Brain pericyte (primary cell): ENCODE results near the gene PEX14.

Experiments used
- DNase-seq: peaks from one replicate; pipeline ENCODE4 v3.0.0-alpha.2; 2012; ENCODE audit warnings: low read depth, low spot score

Gene PEX14

DNA sequence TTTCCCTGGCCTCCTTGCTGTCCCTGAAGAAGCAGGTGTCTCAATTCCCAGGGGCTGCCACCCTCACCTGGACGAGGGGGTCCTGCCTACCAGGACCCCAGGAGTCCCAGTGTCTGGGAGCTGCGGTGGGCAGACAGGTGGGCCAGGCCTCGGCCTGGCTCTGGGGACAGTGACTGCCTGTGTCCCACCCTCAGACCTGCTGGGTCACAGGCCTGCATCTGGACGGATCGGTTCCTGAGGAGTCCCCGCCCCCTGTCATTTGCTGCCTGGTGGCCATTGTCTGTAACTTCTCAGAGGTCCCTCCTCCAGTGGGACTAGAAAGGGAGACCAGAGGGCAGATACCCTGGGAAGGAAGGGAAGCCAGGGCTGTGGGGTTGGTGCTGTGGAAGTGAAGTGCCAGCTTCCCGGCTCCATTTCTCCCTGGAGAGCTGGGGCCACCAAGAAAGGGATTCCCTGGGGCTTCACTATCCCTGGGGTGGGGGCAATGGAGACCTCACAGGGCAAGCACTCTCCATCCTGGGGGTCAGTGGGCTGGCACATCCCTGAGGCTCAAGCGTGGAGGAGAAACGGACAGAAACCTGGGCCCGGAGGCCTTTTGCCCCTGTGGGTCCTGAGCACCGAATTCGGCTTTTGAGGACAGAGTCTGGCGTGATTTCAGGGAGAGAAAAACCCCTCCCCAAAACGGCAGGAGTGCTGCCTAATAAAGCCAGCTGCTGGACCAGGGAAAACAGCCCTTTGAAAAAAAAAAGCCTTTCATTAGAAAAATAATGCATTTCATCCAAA is 157.3 kb downstream of the PEX14 start:
- DNase-seq: no peak

DNA sequence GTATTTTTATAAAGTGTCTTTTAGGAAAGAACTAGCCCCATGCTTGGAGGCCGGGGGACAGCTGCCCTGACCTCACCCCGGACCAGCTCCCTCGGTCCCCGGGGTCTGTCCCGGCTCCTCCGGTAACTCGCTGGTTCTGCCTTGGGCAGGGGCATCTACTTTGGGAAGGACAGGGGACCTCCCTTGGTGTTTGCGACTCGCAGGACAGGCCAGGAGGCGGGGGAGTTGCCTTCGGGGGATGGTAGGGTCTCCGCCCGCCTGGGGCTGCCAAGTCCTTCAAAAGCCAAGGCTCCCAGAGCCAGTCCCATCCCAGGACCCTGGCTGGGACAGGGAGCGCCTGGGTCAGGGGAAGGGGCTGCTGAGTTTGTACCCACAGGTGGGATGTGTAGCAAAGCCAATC is 157.9 kb downstream of the PEX14 start:
- no peak for DNase-seq

DNA sequence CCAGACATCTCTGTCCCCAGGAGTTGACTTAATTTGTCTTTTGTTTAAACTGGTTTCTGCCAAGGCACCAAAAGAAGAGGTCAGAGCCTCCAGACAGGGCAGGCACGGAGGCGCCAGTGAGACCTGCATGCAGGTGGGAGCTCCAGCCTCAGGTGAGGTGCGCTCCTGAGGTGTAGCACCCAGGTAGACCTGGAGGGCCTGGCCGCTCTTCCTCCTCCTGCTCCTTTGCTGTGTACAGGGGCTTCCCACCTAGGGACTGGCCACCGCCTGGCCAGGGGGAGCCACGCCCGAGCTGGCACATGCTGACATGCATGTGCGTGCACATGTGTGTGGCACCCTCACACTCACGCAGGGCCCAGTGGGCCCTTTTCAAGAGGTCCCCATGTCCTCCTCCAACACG is 158.7 kb downstream of the PEX14 start:
- no peak for DNase-seq

DNA sequence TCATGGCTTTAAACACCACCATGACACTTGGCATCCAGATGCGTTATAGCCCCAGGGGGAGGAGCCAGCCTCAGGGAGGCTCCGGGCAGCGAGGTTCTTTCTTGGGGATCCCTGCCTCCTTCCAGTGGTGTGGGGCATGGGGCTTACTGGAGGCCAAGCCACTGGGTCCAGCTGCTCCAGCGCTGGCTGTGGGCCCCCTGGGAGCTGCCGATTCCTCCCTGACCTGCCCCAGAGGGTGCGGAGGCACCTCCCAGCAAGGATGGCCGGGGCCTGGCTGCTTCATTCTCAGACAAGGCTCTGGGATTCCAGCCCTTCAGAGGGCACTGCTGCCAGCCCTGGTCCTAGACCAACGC is 159.3 kb downstream of the PEX14 start:
- no peak for DNase-seq

DNA sequence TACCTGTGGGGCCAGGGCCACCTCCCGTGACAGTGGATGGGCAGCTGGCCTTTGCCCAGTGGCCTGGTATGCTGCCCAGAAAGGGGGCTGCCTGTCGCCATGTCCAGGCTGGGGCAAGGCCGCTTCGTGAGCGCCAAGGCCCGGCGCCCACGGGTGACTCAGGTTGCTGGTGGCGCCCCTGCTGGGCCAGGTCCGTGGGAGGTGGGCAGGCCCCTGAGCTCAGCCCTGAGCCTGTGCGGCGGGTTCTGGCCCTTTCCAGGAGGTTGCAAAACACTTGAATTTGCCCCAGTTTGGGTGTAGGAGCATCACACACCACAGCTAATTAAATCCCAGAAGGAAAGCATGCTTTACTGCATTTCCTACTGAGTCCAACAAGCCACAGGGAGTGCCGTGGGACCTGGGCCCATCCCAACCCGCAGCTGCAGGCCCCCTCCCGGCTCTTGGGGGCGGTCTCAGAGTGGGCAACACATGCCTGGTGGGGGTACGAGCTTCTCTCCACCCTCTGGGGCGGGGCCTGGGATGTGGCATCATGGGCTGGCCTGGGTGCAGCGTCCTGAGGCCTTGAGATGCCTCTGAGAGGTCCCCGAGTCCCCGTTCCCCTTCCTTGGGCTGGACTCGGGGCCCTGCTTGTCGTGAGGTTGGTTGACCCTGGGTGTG is 159.8 kb downstream of the PEX14 start:
- DNase-seq: no peak

DNA sequence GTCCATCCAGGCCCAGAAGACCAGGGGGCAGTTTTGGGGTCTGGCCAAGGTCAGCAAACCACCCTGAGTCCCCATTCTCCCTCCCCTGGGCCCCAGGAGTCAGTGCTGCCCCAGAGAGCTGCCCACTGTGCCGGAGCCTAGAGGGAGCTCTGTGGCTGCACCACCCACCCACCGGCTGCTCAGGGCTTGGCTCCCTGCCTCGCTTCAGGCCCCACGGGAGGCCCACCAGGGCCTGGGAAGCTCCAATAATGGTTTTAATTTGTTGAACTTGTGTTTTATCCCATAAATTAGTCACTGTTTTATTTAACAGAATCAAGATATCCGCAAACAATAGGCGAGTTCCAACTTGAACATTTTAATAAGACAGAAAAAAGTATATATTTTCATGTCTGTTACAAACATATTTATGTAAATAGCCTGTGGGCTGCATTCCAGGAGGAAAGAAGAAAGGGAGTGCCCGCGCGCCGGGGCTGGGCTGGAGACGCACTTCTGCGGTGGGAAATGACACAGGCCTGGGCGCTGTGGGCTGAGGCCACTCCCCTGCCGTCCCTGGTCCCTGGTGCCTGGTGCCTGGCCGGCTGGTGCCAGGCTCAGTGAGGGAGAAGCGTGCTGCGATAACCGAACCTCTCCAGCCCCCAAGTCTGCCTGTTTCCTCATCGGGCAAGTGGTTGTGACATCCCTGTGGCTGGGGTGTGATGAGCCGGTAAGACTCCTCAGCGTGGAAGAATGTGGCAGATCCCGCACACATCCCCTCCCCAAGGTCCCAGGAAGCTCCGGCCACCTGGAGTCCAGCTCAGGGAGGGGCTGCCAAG is 160.5 kb downstream of the PEX14 start:
- DNase-seq: no peak

DNA sequence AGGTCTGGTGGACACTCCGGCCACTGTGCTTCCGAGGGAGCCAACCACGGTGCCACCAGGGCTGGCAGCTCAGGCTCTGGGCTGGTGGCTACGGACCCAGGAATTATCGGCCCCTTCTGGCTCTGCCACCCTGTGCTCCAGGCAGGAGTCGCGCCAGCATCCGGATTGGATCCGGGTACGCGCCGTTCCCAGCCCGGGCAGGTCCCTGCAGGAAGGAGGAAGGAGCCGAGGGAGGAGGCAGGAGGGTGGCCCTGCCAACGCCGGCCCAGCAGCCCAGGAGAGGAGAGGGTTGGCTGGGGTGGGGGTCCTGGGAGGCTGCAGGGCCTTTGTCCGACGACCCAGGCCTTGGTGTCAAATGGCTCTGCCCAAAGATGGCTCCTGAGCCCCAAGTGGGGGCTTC is 161.2 kb downstream of the PEX14 start:
- DNase-seq: no peak

DNA sequence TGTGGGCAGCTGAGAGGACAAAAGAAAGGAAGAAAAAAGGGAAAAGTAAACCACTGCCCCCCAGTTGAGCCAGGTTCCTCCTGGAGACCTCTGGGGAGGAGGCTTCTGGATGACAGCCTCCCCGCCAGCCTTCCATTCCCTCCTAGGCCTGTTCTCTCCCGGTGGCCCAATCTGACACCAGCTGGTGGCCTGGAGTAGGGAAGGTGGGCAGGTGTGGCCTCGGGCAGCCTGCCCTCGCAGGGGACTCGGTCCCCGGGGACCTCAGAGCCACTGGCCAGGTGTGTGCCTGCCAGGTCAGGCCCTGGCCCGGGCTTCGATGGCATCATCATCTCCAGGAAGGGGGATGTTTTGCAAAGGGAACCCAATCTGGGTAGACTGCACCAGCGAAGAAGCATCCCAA is 162.7 kb downstream of the PEX14 start:
- no peak for DNase-seq

DNA sequence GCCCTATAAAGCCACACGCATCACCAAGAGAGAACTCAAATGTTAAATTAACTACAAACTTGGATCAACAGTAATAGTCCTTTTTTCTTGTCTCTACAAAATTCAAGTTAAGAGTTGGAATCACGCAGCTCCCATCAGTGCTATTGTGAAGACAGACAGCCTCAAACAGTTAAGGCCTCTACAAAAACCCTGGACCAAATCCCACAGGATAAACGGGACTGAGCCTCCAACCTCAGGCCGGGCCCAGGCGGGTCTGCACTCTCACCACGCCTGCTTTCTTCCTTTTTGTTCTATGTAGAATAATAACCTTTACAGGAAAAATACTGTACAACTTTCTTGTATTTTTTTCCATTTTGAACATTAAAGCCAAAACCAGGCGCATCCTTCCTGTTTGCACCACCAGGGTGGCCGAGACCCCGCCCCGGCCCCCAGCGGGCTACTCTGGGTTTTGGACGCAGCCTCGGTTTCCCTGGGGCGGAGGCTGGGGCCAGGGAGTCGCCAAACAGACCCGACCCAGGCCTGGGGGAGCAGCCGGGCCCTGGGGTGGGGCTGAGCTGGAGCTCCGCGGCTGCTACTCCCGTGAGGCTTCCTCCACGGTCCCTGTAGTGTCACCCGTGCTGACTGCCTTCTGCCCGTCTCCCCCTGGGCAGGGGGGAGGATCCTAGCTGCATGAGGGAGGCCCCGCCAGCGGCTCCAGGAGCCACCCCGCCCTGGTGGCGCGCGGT is 163.2 kb downstream of the PEX14 start:
- DNase-seq: no peak

DNA sequence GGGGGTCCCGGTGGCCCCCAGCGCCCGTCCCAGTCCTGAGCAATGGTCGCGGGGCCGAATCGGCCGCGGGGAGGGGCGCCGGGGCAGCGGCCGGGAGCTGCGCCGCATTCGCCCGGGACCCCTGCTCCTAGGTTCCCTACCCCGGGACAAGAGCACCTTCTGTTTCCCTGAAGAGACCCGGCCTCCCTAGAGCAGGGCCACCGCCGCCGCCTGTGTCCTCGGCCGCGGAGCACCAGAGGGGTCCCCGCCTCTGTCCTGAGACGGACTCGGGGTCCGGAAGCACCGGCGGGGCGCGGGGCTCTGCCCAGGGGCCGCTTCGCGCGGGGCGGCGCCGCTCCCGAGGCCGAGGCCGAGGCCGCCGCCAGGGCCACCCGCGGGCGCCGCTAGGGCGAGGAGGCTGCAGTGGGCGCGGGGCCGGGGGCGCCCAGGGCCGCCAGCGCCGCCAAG is 163.8 kb downstream of the PEX14 start:
- no peak for DNase-seq

DNA sequence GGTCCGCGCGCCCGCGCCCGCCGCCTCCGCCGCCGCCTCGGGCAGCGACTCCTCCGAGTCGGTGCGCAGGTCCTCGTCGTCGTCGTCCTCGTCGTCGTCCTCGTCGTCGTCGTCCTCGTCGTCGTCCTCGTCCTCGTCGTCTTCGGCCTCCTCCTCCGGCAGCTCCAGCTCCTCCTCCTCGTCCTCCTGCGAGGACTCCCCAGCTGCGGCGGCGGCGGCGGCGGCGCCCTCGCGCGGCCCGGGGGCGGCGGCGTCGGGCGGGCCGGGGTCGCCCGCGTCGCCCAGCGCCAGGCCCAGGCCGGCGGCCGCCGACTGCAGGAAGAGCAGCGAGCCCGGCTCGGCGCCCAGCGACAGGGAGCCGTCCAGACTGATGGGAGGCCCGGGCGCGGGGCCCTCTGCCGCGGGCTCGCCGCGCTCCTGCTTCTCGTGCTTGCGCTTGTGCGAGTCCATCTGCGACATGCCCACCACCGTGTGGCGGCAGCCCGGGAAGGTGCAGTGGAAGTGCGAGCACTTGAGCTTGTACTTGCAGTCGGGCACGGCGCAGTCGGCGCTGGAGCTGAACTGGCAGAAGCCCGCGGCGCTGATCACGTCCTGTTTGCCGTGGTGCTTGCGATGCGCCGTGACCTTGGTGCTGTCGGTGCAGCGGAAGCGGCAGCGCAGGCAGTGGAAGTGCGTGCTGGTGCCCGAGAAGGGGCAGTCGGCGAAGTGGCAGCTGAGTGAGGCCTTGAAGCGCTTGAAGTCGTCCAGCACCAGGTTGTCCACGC is 164.4 kb downstream of the PEX14 start:
- DNase-seq: no peak

DNA sequence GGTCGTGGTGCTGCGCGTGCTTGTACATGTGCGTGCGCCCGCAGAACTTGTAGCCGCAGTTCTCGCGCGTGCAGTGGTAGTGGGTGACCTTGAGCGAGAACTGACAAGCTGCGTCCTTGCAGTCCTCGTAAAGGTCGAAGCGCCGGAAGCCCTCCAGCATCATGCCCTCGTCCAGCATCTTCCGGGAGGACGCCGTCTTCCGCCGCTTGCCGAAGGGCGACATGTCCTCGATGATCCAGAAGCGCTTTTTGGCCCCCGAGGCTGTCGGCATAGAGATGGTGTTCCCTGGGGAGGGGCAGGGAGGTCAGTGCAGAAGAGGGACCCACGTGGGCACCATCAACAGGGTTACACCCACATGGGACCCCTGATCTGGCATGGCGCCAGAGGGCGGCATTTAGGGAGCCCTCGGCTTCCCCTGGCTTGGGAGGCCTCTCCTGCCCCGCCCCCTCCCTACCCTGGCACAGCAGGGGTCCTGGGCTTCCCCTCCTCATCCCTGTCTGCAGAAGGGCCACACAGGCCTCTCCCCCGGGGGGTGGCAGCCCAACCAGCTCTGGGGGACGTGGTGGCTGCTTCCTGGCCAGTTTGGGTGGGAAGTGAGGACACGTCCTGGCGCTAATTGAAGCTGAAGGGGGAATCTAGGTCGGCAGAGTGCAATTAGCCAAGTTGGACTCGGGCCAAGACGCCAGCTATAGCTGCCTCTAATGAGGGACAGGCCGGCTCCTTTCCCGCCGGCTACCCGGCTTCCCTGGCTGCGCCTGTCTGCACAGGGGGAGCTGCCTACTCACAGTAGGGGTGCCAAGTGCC is 165.2 kb downstream of the PEX14 start:
- no peak for DNase-seq

DNA sequence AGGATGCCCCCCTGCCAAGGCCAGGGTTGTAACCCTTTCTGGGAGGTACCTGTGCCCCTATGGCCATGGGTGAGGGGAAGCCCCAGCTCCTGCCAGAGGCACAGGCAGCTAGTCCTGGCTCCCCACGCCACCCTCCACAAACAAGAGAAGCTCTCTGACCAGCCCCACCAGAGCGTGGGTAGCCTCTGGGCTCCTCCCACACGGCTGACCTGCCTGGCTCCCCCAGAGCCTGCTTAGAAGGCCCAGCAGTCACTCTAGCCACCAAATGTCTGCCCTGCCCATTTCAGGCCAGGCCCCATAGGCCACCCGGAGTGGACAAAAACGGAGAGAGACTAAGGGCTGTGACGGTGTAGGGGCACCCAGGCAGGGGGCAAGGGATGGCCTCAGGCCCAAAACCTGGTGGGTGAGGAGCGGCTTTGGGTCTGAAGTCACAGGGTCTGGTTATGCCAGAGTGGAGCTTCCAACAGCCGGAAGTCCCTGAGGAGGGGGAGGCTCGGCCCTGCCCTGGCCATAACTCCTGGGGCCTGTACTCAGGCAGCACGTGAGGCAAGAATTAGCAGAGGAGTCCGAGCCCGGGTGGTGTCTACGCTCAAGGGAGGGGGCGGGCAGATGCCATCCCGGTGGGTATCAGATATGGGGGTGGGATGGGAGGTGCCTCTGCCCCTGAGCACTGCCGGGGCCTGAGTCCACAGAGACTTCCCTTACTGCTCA is 166.2 kb downstream of the PEX14 start:
- DNase-seq: no peak

DNA sequence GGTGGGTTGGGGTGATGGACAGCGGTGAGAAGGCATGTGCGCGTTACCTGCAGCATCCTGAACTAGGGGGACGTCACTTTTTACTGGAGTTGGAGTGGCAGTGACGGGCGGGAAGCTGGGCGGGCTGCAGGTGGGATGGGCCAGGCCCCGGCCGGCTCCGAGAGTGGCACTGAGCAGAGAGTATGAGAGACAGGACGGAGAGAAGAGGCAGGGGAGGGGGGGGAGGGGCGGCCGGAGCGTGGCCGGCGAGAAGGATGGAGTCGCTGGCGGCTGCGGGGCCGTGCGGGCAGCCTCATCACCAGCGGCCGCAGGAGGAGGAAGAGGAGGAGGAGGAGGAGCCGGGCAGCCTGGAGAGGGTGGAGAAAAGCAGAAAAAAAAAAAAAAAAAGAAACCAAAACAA is 167.2 kb downstream of the PEX14 start:
- no peak for DNase-seq

DNA sequence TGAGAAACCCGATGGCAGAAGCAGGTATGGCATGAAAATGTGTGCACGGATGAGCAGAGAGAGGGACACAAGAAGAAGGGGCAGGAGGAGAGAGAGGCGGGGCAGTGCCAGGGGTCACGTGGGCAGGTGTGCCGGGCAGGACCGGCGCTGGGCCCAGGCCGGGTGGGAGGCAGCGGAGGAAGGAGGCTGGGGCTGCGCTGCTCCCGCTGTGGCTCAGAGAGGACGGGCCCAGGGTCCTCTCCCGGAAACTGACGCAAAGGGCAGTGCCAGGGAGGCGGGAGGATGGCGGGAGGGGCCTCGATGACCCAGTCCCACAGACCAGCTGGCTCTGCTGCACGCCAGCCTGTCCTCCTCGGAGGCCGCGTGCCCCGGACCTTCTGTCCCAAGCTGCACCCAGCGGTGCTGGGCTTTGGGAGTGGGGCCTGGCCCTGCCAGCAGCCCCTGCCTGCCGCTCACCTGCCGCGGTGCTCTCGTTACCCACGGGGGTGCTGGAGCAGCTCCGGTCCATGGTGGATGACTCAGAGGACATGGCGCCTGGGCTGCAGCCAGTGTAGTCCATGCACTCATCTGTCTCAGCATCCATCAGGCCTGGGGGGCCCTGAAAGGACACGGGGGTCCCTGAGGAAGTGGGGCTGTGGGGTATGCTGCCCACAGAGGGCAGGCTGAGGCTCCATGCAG is 167.8 kb downstream of the PEX14 start:
- no peak for DNase-seq

DNA sequence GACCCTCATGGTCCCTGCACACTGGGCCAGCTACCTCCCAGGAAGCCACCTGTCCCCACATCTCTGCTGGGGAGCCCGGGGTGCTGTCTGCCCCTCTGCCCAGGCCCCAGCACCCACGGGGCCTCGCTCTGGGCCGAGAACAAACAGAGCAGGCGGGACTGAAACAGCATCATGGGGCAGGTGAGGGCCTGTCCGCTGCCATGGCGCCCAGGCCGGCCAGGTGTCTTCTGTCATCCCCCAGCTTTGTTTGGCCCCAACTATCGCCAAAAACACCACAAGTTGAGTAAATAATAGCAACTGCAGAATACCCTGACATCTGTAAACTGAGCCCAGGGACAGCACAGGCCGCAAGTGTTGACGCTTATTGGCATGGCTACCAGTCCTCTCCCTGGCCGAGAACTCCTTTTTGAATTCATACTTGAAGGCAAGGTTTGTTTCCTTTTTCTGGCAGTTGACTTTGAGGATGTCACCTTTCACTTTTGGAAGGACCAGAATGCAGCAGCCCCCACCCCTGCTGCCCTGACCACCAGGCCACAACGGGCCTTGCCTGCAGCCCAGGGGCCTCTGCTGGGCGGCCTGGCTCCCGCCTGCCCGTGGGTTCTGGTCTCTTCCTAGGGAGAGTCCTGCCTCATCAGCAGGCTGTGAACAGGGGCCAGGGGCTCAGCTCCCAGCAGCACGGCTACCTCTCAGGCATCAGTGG is 169.0 kb downstream of the PEX14 start:
- DNase-seq: no peak

DNA sequence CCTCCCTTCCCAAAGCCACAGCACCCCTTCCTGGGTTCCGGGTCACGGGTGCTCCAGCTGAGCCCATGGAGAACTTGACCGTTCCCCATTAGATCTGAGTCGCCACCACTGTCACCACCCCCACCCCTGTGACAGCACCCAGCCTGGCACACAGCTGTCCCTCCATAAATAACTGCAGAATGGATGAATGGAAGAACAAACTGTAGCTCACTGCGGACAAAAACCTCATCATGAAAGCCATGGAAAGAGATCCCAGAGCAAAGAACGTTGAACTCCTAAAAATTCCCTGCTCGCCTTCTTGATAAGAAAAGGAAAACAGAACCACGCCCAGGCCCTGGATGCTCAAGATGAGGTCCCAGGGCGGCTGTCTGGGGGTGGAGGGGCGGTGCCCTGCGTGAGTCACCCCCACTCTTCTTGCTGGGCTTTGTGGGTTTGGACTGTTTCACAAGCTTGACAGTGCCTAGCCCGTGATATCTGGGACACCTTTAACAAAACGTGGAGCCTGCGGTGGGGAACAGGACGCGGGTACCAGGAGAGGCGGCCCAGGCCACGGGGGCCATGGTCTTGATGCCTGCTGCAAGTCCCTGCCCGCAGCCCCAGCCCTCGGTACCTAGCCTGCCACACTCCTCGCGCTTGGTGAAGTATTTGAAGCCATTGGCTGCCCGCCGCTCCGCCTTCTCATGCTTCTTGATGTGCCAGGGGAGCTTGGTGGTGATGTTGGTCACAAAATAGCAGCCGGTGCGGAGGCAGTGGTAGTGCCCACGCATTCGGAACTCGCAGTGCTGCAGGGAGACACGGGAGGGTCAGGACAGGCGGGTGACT is 169.8 kb downstream of the PEX14 start:
- no peak for DNase-seq
